Measurements from ENCODE around the gene PELI1. TPM values are rescaled to one million over a fixed set of nuclear protein-coding genes. Genes with fewer than 3 reads are reported as not detected.

PELI1 gene
- total RNA-seq, 1 experiment from 2014 or later, result 26.2 TPM

GRCh38 chr2:64168756-64169155 is 24.5 kb upstream of the PELI1 start:
- Mint-ChIP-seq H3K27ac (ENCODE audit: unreplicated experiment) (no peak overlapping the region), H3K4me3 (ENCODE audit: low read depth, unreplicated experiment) (no peak overlapping the region), H3K9me3 (ENCODE audit: low read depth, unreplicated experiment) (no peaks in the 10 kb centered on the region), H3K27me3 (ENCODE audit: unreplicated experiment) (no peaks in the 10 kb centered on the region), H3K4me1 (ENCODE audit: low read depth, unreplicated experiment) (no peaks in the 10 kb centered on the region), H3K36me3 (ENCODE audit: insufficient read depth, unreplicated experiment) (no peaks in the 10 kb centered on the region)
- no TSS peak for BruUV-seq (replicated peaks)
- CTCF ChIA-PET, result interaction anchor here (0.6 to 1.2 kb wide), 3 partner anchors 12 to 366 kb away, joined by 3 to 4 read pairs (median 3); no protein-coding TSS in a partner anchor
- no peak for DNase-seq
- intact Hi-C loops (cut with micrococcal nuclease; ENCODE audit: unreplicated experiment), result no loop called here
- no peak for TF ChIP-seq CTCF (IDR thresholded peaks at IDR 0.05; ENCODE audit: unreplicated experiment)

- BruUV-seq (replicated peaks), result no TSS peak
- Mint-ChIP-seq H3K27ac (ENCODE audit: unreplicated experiment) (no peak overlapping the region), H3K4me1 (ENCODE audit: low read depth, unreplicated experiment) (no peaks in the 10 kb centered on the region), H3K9me3 (ENCODE audit: low read depth, unreplicated experiment) (no peaks in the 10 kb centered on the region), H3K27me3 (ENCODE audit: unreplicated experiment) (no peaks in the 10 kb centered on the region), H3K4me3 (ENCODE audit: low read depth, unreplicated experiment) (no peak overlapping the region), H3K36me3 (ENCODE audit: insufficient read depth, unreplicated experiment) (no peaks in the 10 kb centered on the region)
- no peak for TF ChIP-seq CTCF (IDR thresholded peaks at IDR 0.05; ENCODE audit: unreplicated experiment)
- intact Hi-C loops (cut with micrococcal nuclease; ENCODE audit: unreplicated experiment), result no loop called here
- CTCF ChIA-PET, result interaction anchor here (1.2 kb wide), 1 partner anchor 11 kb away, joined by 3 read pairs; no protein-coding TSS in a partner anchor
- no peak for DNase-seq
These were observed 24.0 kb upstream of the PELI1 start for GRCh38 chr2:64168201-64168600.

GRCh38 chr2:64166637-64167420 is 22.6 kb upstream of the PELI1 start:
- H3K27me3 Mint-ChIP-seq (ENCODE audit: unreplicated experiment), result no peaks in the 10 kb centered on the region
- no peaks in the 10 kb centered on the region for H3K36me3 Mint-ChIP-seq (ENCODE audit: insufficient read depth, unreplicated experiment)
- no peak for DNase-seq
- H3K27ac Mint-ChIP-seq (ENCODE audit: unreplicated experiment), result no peak overlapping the region
- H3K9me3 Mint-ChIP-seq (ENCODE audit: low read depth, unreplicated experiment), result no peaks in the 10 kb centered on the region
- H3K4me1 Mint-ChIP-seq (ENCODE audit: low read depth, unreplicated experiment), result no peaks in the 10 kb centered on the region
- BruUV-seq (replicated peaks), result no TSS peak
- H3K4me3 Mint-ChIP-seq (ENCODE audit: low read depth, unreplicated experiment), result no peak overlapping the region
- no peak for TF ChIP-seq CTCF (IDR thresholded peaks at IDR 0.05; ENCODE audit: unreplicated experiment)
- intact Hi-C loops (cut with micrococcal nuclease; ENCODE audit: unreplicated experiment), result no loop called here
- CTCF ChIA-PET, result no interaction called here

GRCh38 chr2:64166212-64166611 is 22.0 kb upstream of the PELI1 start:
- CTCF ChIA-PET, result no interaction called here

More at GRCh38 chr2:64166212-64166611, 22.0 kb upstream of the PELI1 start:
- Mint-ChIP-seq H3K36me3 (ENCODE audit: insufficient read depth, unreplicated experiment) (no peaks in the 10 kb centered on the region), H3K4me1 (ENCODE audit: low read depth, unreplicated experiment) (no peaks in the 10 kb centered on the region), H3K4me3 (ENCODE audit: low read depth, unreplicated experiment) (no peak overlapping the region), H3K27me3 (ENCODE audit: unreplicated experiment) (no peaks in the 10 kb centered on the region), H3K9me3 (ENCODE audit: low read depth, unreplicated experiment) (no peaks in the 10 kb centered on the region), H3K27ac (ENCODE audit: unreplicated experiment) (no peak overlapping the region)
- no peak for TF ChIP-seq CTCF (IDR thresholded peaks at IDR 0.05; ENCODE audit: unreplicated experiment)
- intact Hi-C loops (cut with micrococcal nuclease; ENCODE audit: unreplicated experiment), result no loop called here
- no TSS peak for BruUV-seq (replicated peaks)
- DNase-seq, result no peak
